Type B pancreatic cell (in vitro differentiated cells): ENCODE measurements around the gene OPN5. TPM values are rescaled to one million over a fixed set of nuclear protein-coding genes. Genes with fewer than 3 reads are reported as not detected.

Experiments
- DNase-seq: peaks from one replicate; pipeline ENCODE4 v3.0.0; 2021; ENCODE audit warnings: mixed read lengths; ENCODE audit not compliant: unreplicated experiment; ENCODE audit errors: extremely low spot score
- H3K27ac Mint-ChIP-seq: 2 replicates; pipeline ENCODE4 v1.8.0; 2021; ENCODE audit warnings: mild to moderate bottlenecking, mixed read lengths
- H3K27me3 Mint-ChIP-seq: 2 replicates; pipeline ENCODE4 v1.8.0; 2021; ENCODE audit warnings: mixed read lengths
- H3K36me3 Mint-ChIP-seq: 2 replicates; pipeline ENCODE4 v1.8.0; 2021; ENCODE audit warnings: mixed read lengths
- H3K4me1 Mint-ChIP-seq: one replicate; pipeline ENCODE4 v1.8.0; 2021; ENCODE audit warnings: mixed read lengths; ENCODE audit not compliant: unreplicated experiment
- H3K4me3 Mint-ChIP-seq: 2 replicates; pipeline ENCODE4 v1.8.0; 2021; ENCODE audit warnings: mild to moderate bottlenecking, mixed read lengths
- H3K9me3 Mint-ChIP-seq: 2 replicates; pipeline ENCODE4 v1.8.0; 2021; ENCODE audit warnings: mixed read lengths
- CTCF ChIP-seq: fragments of 200-600 bp; sonication (generic); conservative IDR thresholded peaks from 2 replicates; pipeline ENCODE4 v1.5.0; 2021; ENCODE audit warnings: antibody characterized with exemption, mild to moderate bottlenecking
- total RNA-seq: library from RNA; stranded (reverse); gene quantifications from 2 replicates; pipeline ENCODE4 v1.2.1, GENCODE V29; 2021; ENCODE audit warnings: low replicate concordance

The OPN5 gene
- total RNA-seq, 1 donor from 2014 or later = 4.6 TPM

- no peak for TF ChIP-seq CTCF
- no peaks in the 10 kb centered on the region for H3K36me3 Mint-ChIP-seq
- H3K9me3 Mint-ChIP-seq = no peaks in the 10 kb centered on the region
- no peaks in the 10 kb centered on the region for H3K4me1 Mint-ChIP-seq
- no peak for DNase-seq
- no peaks in the 10 kb centered on the region for H3K27me3 Mint-ChIP-seq
- H3K27ac Mint-ChIP-seq = no peak overlapping the region
- H3K4me3 Mint-ChIP-seq = no peak overlapping the region
These were observed 41.2 kb downstream of the OPN5 start for GRCh38 chr6:47822856-47823554.

DNA sequence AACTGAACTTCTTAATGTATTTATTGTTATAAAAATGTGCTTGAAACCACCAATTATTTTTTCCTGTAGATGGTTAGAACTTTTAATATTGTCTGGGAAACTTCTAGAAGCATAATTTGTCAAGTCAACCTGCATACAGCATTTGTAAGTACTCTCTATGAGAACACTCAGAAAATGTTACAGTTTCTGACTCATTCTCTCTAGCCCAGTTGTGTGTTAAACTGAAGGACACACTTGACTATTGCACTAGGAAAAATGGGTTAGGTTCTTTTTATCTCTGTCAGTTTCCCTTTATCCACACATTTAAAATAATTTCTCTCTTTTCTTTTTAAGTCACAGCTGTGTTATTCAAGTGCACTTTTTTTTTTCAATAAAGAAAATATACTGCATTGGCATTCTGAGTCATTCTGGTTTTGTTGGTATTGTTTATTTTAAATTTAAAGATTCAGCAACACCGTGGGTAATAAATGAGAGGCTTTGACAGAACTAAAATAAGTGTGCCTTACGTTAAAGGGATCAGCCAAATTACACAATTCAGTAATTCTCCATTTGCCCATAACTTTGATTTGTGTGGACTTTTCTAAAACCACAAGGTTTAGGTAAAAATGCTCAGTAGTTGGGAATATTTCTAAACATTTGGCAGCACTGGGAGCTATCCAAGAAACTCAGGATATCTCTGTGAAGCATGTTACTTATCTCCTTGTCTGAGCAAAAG lies 50.7 kb downstream of the OPN5 start:
- Mint-ChIP-seq H3K27me3 (no peaks in the 10 kb centered on the region), H3K4me1 (no peaks in the 10 kb centered on the region), H3K9me3 (no peaks in the 10 kb centered on the region), H3K36me3 (no peaks in the 10 kb centered on the region), H3K4me3 (no peak overlapping the region), H3K27ac (no peak overlapping the region)
- no peak for DNase-seq
- TF ChIP-seq CTCF = no peak

GRCh38 chr6:47834196-47834595 lies 52.4 kb downstream of the OPN5 start:
- H3K9me3 Mint-ChIP-seq = no peaks in the 10 kb centered on the region
- no peaks in the 10 kb centered on the region for H3K36me3 Mint-ChIP-seq
- H3K4me3 Mint-ChIP-seq = no peak overlapping the region
- H3K27ac Mint-ChIP-seq = no peak overlapping the region
- no peaks in the 10 kb centered on the region for H3K27me3 Mint-ChIP-seq
- DNase-seq = no peak
- H3K4me1 Mint-ChIP-seq = no peaks in the 10 kb centered on the region
- no peak for TF ChIP-seq CTCF

DNA sequence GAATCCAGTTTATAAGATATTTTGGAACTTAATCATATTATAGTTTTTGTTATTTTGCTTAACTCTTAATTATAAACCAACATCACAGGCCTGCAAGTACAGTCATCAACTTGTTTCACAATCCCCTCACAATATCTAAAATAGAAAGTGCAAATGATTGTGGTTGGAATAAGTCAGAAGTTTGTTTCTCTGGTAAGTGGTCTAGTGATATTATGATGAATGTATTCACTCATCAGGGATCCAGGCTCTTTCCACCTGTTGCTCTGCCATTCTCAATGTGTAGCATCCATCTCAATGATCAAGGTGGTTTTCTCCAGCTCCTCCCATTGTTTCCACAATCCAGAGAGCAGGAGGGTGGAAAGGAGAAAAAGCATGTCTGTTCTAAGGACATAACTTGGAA lies 54.2 kb downstream of the OPN5 start:
- no peak for TF ChIP-seq CTCF
- Mint-ChIP-seq H3K36me3 (no peaks in the 10 kb centered on the region), H3K4me1 (no peaks in the 10 kb centered on the region), H3K9me3 (no peaks in the 10 kb centered on the region), H3K27ac (no peak overlapping the region), H3K4me3 (no peak overlapping the region), H3K27me3 (no peaks in the 10 kb centered on the region)
- DNase-seq = no peak

- H3K36me3 Mint-ChIP-seq = no peaks in the 10 kb centered on the region
These were observed 54.8 kb downstream of the OPN5 start for GRCh38 chr6:47836639-47837038.

More at GRCh38 chr6:47836639-47837038, 54.8 kb downstream of the OPN5 start:
- Mint-ChIP-seq H3K27ac (no peak overlapping the region), H3K9me3 (no peaks in the 10 kb centered on the region), H3K27me3 (no peaks in the 10 kb centered on the region), H3K4me3 (no peak overlapping the region), H3K4me1 (no peaks in the 10 kb centered on the region)
- DNase-seq = no peak
- no peak for TF ChIP-seq CTCF
